Bladder microvascular endothelial cell (primary cell): ENCODE results near the gene XCL1. TPM values are rescaled to one million over a fixed set of nuclear protein-coding genes. Genes with fewer than 3 reads are reported as not detected.

Experiments
- total RNA-seq: library from RNA; depleted of rRNA; stranded (reverse); fragments of >200 nt; gene quantifications from 2 replicates; pipeline ENCODE4 v1.2.3, GENCODE V29; 2014

XCL1 gene
- total RNA-seq = not detected in 2 replicates

GRCh38 chr1:168576245-168576688 lies at the start of gene XCL1:
Gene XCL1, plus strand, starts transcription at chr1:168576605. Its CDS starts 33 bp downstream, at chr1:168576638.

GRCh38 chr1:168543840-168544498 lies 32.4 kb upstream of the XCL1 start, which contains the start of gene XCL2:
Gene XCL2, minus strand, starts transcription at chr1:168543997. Its CDS starts 33 bp downstream, at chr1:168543964.

Other genes starting within 250 kb of the XCL1 start
- not detected in 2 replicates for gene XCL2, start 32.6 kb upstream of the XCL1 start, total RNA-seq
- not detected in 2 replicates for gene DPT, start 152.6 kb downstream of the XCL1 start, total RNA-seq